HUDEP-2 (cell line): ENCODE measurements around the gene LPIN3.

ENCODE experiments used
- DNase-seq, 76 experiments: peaks; one replicate each; lab custom pipeline; 2025; ENCODE audit not compliant: unreplicated experiment in 76 of 76; lab: John Stamatoyannopoulos, UW

LPIN3 gene

DNA sequence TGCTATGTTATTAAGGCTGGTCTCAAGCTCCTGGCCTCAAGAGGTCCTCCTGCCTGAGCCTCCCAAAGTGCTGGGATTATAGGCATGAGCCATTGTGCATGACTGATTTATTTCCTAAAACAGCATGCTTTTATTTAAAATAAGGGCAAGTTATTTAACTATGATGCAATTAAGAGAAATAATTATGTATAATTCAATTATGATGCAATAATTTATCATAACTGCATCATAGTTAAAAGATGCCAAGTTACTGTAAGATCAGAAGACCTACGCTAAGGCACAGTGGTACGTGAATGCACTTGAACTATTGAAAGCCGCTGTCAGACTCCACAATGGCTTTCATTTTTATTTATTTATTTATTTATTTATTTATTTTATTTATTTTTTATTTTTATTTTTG lies 50.3 kb downstream of the LPIN3 start:
- DNase-seq = no peak

DNA sequence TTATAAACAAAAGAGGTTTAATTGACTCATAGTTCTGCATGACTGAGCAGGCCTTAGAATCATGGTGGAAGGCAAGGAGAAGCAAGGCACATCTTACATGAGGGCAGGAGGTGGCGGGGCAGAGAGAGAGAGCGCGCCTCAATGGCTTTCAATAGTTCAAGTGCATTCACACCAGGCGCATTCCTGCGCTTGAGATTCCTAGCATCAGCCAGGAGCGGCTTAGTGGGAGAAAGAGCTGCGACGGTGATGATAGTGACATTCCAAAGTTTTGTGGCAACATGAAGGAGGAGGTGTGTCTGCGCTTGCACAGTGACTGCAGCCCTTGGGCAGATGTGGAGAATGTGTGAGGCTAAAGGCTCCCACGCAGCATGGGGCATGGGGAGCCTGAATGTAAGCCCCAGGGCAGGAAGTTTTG lies 51.0 kb downstream of the LPIN3 start:
- no peak for DNase-seq

DNA sequence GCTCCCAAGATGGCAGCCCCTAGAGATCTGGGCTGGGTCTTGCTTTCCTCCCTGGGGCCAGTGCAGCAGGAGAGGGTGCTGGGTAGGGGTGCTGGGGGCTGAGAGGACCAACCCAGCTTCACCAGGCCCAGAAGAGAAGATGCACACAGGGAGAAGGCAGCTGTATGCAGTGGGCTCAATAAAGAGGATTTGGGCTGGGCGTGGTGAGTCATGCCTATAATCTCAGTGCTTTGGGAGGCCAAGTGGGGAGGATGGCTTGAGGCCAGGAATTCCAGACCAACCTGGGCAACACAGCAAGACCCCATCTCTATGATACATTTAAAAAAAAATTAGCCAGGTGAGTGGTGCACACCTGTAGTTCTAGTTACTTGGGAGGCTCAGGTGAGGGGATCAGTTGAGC lies 51.7 kb downstream of the LPIN3 start:
- no peak for DNase-seq

DNA sequence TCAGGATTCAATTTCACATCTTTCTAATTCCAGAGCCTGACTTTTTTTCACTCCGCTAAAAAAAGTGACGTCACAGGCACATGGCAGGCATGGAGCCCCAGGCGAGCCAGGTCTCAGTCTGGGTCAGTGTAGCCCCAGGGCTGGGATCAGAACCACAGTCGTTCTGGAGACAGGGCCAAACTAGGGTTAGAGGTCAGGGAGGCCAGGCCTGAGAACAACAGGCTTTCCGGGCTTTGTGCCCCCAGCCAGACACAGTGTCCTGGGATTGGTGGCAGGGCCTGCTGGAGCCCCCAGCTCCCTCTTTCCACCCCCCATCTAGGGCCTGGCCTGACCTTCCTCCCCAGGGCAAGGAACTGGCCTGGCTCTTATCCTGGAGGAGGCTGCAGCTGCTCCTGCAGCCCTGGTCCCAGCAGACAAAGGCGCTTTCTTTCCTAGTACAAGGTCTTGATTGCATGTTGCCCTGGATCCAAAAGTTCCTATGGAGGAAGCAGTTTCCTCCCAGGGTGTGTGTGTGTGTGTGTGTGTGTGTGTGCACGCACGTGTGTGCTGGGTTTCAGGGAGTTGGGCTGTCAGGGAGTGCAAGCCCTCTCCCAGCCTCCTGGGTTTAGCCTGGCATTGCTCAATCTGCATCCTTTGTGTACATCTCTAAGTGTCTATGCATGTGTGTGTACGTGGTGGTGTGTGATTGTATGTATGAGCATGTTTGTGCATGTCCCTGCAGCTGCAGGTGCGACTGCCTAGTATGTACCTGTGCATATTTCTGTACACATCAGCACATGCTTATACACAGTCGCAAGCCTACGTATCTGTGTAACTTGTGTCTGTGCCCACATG lies 52.5 kb downstream of the LPIN3 start:
- no peak for DNase-seq

DNA sequence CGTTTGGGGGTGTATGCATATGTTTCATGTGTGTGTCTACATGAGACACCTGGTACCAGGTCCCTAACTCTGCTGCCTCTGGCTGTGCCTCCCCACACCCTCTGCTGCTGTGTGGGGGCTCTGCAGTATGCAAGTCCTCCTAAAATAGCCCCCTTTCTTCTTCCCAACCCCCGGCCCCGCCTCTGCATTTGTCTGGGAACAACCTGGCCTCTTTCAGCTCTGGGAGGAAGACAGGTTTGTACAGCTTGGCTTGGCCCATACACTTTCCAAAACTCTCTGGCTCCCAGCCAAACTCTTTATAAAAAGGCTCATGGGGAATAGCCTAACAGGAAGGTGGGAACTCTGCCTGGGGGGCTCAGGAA lies 53.1 kb downstream of the LPIN3 start:
- no peak for DNase-seq

DNA sequence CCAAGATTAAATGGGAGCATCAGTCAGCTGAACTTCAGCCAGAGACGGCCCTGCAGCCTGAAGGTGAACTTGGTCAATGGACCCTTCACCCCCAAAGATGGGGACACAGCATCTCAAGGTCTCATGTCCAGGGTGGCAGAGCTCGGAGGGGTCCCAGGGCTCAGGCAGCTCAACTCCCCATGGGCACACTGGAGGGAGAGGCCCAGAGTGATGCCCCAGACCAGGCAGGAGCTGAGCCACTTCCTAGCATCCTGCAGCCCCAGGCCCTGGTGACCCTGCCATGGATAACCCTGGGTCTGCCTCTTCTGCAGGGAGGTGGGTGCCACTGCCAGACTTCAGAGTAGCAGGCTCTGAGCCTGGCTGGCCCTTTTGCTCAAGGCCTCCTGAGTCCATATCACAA lies 53.5 kb downstream of the LPIN3 start:
- no peak for DNase-seq

DNA sequence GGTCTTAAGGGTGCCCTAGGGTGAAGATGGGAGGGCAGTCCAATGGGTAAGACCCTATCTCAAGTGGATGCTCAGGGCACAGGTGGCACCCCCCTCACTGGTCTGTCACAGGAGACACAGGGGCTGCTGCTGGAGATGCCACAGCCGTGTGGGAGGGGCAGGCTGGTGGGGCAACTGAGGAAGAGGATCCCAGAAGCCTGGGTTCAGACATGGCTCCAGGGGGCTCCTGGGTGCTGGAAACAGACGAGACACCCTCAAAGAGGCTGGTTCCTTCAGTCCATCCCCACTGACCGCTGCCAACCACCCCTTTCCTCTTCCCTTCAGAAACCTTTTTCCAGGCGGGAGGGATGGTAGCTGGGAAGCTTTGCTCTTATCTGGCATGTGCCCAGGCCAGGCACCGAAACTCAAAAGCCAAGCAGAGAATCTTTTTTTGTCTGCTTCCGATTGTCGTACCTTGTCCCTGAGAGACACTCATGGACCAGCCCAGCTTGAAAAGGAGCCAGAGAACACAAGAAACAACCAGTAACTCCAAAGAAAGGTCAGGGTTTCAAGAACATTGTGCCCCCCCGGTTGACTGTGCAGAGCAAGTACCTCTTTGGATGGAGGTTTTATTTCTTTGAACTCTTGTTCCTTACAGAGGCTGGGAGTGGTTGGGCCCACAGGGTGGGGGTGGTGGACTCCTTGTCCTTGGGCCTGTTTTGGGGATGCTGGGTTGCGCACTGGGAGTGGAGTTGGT lies 54.5 kb downstream of the LPIN3 start:
- DNase-seq = no peak

DNA sequence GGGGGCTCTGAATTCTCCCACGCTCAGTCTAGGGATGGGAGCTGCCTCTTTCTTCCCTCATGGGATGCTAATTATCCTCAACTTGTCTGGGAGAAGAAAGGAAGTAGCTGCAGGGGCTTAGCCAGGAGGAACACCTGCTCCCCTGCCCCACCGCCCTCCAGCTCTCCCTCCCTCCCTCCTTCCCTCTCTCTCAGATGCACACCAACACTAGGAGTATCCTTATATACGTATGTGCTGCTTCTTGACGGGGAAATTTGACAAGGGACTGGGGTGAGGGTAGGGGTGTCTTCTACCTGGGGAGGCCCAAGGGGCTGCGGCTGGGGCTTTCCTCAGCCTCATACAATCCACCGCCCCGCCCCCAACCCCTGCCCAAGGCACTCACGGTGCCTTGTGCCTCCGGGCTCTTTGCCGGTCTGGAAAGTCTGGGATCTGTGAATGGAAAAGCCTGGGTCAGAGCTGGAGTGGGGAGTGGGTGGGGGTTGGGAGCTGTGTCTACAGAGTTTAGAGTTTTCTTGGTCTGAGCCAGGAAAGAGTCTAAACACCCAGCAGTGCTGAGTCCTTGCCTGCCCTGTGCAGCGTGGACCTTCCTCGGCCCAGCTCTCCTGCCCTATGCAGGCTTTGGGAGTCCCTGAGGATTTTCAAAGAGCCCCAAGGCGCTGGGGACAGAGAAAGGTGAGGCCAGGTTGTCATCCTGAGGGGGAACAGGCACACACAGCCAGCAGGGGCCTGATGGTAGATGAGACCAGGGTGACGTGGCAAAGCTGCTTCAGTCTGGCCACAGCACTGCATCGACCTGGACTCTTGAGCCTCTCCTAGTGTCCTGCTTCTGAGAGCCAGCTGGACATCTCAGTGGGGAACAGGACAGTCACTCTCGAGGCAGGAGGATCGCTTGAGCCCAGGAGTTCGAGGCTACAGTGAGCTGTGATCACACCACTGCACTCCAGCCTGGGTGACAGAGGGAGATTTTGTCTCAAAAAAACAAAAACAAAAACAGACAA lies 55.3 kb downstream of the LPIN3 start:
- DNase-seq = no peak

DNA sequence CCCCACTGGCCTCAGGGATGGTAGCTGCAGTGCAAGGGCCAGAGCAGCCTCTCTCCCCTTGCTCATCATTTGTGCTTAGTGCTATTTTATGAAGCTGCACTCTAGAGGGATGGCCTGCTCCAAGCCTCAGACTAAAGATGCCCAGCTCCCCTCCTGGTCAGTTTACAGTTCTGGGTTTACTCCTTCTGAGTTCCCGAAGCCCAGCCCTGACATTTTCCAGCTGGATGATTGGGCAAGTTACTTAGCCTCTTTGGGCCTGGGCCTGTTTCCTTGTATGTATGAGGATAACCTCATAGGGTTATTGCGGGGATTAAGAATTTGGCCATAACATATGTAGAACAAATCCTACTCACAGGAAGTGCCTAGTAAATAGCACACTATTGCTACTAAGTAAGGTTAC lies 57.8 kb downstream of the LPIN3 start:
- DNase-seq = no peak

DNA sequence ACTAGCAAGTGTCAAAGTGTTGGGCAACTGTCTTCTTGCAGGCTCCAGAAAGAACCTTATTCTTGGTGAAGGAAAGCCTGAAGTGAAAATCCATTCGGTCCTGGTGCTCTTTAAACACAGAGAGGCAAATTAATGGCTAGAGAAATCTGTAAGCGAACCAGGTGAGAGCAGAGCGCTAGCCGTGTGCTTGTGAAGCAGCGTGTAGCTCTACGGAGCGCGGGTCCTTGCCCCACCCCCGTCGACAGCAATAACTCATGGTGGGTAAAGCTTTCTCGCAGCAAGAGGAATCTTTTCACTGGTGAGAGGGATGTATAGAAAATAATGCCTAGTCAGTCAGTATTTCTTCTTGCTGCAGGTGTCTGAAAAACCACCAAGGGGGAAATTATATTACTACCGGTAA lies 63.0 kb downstream of the LPIN3 start:
- DNase-seq = no peak

DNA sequence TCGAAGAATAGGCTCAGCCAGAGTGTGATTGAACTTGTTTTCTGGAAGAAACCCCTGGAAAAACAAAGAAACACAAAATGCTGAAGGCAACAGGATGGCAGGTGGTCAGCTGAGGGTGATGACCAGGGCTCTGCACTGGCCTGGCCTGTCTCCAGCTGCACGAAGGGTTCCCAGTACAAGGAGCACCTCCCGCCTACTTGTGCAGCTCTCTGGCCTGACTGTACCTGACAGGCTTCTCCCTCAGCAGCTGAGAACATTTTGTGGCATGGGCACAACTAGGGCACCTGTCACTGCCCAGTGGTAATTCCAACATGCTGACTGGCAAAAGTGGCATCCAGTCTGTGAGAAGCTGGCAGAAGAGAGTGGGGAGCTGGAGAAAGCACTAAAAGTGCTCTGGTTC lies 64.8 kb downstream of the LPIN3 start:
- no peak for DNase-seq

DNA sequence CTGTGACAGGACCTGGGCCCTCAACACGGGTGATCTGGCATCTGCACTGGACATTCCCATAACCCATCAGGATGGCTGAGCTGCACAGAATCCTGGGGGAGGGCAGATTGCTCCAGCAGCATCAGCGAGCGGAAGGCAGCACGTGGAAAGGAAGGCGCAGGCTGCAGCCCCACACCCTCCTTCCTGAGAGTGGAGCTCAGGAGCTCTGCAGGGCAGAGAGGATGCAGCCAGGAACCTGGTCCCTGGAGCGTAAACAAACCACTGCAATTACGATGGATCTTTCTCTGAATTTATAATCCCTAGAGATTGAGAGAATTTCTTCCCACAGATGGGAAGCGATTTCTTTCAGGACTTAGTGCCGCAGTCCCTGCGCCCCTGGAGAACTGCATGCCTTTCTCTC lies 65.7 kb downstream of the LPIN3 start:
- no peak for DNase-seq

DNA sequence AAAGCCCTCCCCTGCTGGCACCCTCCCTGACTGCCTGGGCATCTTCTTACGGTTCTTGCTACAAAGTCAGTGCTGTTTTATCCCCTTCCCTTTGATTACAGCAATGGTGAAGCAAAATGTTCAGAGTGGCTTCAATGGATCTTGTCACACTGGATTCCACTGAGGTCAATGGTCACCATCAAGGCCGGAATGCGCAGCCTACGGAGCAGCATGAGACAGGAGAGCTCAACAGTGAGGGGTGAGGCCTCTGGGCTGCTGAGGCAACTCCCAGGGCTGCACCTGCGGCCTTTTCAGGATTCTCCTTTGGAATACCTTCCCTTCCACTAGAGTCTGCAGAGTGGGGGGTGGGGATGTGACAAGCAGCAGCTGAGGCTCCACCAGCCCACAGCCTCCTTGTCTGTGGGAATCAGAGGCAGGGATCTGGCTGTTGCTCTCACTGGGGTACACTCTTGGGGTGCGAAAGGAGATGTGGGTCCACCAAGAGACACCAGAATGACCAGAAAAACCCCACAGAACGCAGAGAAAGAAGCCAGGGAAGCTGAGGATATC lies 66.3 kb downstream of the LPIN3 start:
- DNase-seq = no peak

DNA sequence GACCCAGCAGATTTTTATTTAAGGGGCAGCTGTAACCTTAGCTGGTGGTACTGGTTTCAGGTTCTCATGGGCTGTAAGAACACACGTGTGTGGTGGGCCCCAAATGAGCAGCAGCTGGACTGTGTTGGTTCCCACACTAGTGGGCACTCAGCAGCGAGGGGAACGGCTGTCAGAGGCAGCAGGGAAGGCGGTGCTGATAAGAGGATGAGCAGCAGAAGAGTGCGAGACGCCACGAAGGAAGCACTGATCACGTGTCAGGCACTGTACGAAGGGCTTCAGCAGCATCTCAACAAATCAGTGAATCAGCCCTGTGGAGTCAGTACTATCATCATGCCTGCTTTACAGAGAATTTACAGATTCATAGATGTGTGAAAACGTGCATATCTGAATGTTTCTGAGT lies 67.0 kb downstream of the LPIN3 start:
- peak in 69 of 76 experiments; percentile 7 to 76 (median 42) for DNase-seq

DNA sequence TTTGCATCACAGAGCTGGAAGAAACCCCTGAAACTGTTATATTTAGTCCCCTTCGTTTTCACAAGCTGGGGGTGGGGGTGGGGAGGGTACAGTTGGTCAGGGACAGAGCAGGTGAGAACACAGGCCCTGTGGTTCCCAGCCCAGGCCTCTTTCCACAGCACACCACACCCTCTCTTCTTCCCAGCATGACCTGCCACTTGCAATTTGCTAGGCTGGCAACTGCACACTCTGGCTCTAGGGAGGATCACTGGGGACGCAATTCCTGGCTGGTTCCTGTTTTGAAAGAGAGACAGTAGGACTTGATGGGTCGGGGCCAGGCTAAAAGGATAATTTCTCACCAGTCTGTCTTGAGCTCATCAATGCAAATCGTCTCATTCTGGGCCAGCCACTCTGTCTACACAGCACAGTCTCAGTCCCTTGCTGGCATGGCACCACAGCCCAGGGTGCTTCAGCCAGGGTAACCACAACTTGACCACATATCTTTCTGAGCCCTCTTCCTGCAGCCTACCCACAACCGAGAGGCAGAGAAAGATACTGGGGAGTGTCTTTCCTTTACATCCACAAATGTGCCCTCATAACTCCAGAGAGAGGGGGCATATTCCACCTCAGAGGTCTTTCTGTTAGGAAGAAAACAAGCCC lies 67.7 kb downstream of the LPIN3 start:
- DNase-seq = peak in 18 of 76 experiments; percentile 2 to 40 (median 20)

DNA sequence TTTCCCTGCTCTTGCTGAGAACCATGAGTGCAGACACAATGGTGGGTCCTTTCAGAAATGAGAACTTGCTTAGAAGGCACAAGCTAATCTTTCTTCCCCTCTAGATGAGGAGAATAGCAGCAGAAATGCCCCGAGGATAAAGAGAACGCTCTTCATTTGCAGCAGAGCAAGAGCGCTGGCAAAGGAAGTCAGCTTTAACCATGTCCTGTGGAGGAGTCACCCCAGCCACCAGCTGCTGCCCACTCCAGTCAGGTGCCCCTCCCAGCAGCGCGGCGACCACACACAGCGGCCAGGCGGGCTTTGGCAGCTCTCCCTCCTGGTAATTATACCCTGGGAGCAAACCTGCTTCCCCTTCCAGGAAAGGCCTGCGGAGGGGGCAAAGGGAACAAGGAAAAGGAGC lies 68.4 kb downstream of the LPIN3 start:
- peak in 7 of 76 experiments; percentile 3 to 30 (median 8) for DNase-seq
